UCSD-AML1 (cell line): ENCODE results near the gene MCF2L2.
"Not testable (repeated sequence)": the region's sequence is repeated elsewhere in the genome, so short reads cannot be mapped to it uniquely, and the experiment has no call there.

ENCODE experiments used
- DNase-seq: peaks from one replicate; lab custom pipeline; 2025; ENCODE audit not compliant: unreplicated experiment; lab: John Stamatoyannopoulos, UW

Gene MCF2L2

DNA sequence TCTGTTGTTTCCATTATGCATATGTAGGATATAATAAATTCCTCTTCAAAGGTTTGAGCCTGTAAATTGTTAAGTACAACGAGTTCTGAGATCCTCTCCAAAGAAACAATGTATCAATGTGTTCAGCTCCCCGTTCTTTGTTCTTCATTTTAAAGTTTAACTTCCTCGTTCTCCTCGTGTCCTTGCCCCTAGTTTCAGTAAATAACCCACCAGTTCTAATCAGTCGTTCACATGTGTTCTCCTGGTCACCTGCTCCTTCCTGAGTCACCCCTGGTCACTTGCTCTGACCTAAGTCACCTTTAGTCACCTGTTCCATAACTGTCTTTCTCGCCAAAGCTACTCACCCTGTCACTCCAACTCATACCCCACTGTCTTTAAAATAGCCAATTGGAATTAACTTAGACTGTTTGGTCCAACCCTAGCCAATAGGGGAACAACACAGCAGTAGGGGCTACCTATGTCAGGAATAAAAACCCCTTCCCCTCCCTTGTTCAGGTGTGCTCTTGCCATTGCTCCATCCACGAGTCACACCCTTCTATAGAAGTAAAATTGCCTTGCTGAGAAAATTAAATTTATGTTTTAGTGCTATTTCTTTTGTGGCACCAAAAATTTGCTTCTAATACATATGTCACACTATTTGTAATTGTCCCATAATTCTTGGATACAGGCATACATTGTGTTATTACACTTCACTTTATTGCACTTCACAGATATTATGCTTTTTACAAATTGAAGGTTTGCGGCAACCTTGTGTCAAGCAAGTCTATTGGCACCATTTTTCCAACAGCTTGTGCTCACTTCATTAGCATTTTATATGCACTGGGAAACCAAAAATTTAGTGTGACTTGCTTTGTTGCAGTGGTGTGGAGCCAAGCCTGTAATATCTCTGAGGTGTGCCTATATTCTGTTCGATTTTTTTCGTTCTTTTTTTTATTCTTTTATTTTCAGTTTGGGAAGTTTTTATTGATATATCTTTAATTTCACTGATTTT is 15.3 kb upstream of the MCF2L2 start:
- DNase-seq: no peak

DNA sequence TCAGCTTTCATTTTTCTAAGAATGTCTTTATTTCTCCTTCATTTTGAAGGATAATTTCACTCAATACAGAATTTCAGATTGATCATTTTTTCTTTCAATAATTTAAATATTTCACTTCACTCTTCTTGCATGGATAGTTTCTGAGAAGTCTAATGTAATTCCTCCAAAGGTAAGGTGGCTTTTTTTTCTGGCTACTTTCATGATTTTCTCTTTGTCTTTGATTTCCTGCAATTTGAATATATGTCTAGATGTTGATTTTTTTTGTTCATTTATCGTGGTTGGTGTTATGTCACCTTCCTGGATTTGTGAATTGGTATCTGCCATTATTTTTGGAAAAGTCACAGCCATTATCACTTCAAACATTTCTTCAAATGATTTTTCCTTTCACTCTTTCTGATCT is 14.6 kb upstream of the MCF2L2 start:
- no peak for DNase-seq

DNA sequence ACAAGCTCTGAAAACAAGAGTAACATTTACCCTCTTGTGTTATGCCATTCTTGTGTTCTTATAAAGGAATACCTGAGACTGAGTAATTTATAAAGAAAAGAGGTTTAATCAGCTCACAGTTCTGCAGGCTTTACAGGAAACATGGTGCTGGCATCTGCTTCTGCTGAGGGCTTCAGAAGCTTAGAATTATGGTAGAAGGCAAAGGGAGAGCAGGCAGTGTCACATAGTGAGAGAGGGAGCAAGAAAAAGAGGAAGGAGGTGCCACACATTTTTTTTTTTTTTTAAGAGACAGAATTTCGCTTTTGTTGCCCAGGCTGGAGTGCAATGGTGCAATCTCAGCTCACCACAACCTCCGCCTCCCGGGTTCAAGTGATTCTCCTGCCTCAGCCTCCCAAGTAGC is 12.1 kb upstream of the MCF2L2 start:
- DNase-seq: not testable (repeated sequence)

DNA sequence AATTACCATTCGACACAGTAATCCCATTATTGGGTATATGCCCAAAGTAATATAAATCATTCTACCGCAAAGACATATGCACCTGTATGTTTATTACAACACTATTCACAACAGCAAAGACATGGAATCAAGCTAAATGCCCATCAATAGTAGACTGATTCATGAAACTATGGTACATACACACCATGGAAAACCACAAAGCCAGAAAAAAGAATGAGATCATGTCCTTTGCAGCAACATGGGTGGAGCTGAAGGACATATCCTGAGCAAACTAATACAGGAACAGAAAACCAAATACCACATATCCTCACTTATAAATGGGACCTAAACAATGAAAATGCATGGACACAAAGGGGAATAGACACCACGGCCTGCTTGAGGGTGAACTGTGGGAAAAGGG is 11.1 kb upstream of the MCF2L2 start:
- no peak for DNase-seq

DNA sequence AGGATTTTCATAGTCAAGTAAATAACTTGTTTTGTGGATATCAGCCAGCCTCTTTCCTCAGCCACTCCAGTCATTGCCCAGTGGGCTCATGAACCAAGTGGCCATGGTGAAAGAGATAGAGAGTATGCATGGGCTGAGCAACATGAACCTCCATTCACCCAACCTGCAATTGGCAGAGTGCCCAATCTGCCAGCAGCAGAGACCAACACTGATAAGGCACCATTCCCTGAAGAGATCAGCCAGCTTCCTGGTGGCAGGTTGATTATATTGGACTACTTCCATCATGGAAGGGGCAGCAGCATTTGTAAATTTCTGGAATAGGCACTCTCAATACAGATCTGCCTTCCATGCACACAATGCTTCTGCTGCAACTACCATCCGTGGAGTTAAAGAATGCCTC is 10.3 kb upstream of the MCF2L2 start:
- DNase-seq: no peak

DNA sequence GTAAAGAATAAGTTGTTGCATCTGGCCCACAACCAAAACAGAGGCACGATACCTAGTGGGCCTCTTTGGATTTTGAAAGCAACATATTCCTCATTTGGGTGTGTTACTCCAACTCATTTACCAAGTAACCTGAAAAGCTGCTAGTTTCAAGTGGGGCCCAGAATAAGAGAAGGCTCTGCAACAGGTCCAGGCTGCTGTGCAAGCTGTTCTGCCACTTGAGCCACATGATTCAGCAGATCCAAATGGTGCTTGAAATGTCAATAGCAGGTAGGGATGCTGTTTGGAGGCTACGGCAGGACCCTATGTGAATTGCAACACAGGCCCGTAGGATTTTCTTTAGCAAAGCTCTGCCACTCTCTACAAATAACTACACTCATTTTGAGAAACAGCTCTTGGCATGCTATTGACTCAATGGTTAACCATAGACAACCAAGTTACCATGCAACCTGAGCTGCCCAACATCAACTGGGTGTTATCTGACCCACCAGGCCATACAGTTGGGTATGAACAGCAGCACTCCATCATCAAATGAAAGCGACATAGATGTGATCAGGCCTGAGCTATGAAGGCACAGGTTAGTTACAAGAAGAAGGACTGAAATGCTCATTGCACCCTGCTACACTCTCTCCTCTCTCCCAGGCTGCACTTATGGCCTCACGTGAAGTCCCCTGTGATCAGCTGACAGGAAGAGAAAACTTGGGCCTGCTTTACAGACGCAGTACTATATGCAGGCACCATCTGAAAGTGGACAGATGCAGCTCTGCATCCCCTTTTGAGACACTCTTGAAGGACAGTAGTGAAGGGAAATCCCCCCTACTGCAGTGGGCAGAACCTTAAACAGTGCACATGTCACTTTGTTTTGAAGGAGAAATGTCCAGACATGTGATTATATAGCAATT is 9.5 kb upstream of the MCF2L2 start:
- DNase-seq: no peak

DNA sequence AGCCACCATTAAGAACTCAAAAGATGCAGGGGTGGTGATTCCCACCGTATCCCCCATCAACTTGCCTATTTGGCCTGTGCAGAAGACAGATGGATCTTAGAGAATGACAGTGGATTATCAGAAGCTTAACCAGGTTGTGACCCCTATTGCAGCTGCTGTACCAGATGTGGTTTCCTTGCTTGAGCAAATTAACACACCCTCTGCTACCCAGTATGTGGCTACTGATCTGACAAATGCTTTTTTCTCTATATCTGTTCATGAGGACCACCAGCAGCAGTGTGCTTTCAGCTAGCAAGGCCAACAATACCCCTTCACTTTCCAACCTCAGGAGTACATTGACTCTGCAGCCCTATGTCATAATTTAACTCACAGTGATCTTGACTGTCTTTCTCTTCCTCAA is 8.6 kb upstream of the MCF2L2 start:
- no peak for DNase-seq

DNA sequence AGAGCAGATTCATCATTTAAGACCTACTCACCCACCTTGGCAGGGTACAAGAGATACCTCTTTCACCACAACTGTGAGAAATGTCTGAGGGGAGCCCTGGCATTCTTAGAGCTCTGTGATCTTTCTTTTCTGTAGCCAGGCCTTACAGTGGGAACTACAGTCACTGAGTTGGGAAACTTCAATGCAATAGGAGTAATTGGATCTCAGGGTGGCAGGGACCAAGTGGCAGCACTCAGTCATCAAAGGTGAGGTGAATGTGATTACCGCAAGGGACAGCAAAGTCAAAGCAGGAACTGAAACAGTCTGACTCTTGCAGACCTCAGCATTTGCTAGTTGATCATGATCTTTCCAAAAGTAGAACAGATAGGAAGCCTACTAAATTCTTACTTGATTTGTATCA is 7.2 kb upstream of the MCF2L2 start:
- DNase-seq: no peak

DNA sequence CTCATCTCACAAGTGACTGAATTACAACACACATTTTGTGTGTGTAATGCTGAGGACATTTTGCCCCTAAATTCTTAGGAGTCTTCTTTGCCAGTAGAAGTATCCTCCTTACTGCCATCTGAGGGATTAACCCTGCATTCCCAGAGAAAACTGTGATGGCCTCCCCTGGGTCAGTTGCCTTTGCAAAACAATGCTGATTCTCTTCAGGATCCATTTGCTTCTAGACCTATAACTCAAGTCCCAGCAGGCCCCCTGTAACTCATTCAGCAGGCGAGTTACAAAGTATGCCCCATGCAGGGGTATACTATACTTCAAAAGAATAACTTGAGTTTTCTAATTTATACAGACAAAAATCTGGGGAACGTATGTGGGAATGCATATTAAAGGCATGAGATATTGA is 6.6 kb upstream of the MCF2L2 start:
- DNase-seq: no peak

DNA sequence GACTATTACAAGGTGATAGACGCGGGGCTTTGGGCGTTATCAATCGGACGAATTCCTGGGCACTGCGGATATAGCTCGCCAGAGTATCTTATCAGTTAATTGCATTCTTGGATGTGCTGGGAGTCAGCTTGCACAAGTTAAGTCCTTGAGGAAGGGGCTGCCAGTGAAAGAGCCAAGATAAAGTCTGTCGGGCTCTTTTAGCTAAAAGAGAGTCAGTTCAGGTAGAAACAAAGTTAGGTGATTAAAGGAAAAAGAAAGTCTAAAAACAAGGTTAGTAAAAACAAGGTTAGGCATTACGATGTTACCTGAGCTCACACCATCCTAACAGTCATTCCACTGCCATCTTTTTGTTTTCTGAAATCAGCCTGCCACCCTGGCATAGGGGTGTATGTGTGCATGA is 6.1 kb upstream of the MCF2L2 start:
- DNase-seq: no peak

DNA sequence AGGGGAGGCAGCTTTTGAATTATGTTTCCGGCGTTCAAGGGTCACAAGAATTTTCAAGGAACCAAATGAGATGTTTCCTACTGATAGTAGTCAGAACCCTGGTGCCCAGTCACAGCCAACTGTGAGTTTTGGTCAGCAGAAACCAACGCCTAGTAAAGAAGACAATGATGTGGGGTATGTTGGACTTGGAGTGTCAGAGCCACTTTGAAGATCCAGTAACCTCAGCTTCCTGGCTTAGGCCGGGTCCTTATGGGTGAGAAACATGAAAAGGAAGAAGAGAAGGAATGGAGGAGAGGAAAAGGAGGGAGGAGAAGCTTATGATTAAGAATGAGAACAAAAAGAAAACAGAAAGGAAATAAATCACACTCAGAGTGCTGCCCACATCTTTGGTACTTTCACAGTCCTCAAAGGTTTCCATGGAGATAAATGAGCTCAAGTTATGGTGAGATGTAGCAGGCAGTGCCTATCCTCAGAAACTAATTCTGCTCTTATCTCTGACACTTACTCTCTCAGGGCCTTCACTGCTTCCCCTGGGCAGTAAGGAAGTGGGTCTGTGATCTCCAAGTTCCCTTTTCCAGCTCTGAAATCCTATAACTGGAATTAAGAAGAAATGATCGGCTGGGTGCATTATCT is 2.0 kb upstream of the MCF2L2 start:
- DNase-seq: no peak

DNA sequence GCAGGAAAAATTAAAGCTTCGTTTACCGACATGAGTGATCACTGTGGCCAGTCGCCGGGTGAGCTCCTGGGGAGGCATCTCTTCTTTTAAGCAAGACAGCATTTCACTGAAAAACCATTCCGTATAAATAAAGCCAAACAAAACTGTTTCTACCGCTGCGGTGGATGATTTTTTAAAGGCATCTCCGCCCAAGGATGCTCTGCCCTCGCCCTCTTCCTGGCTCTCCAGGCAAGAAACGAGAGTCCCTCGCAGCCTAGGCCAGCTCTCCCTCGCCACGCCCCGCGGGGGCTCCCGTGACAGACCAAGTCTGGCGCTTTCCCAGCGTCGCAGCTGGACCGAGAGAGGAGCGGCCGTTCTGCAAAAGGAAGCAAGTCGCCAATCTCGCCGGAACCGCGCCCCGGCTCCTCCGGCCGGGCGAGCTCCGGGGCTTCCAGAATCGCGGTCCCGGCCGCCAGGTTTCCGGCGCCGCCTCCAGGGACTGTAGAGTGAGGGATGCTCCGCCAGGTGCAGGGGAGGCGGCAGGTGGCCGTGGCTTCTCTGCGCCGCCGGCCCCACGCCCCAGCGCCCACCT is 458 bp downstream of the MCF2L2 start:
- peak; percentile 41 for DNase-seq

DNA sequence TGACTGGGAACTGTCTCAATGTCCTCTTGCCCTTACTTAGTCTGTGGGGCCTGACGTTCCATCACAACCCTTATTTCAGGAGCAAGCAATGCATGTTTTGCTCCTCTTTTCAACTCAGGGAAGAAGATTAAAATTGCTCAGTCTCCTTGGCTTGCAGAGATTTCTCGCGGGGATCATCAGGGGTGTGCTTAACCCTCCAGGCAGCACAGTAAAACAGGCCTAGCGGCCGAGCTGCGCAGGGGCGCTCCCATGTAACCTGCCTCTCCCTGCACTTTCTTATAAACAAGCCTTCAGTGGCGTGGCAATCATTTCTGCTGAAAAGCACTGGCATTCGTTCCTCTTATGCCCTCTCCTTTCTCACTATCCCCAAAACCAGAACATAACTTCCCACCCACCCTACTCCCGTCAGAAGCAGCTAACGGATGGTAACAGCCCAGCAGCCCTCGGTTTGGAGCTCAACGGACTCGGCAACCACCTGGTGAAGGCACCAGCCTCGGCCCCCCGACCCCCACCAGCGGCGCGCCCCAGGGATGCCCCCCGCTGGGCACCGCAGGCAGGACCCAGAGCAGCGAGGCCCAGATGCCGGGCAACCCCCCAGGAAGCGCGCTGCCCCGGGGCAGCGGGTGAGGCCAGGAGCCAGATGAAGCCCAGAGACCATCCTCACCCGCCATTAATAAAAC is 1.1 kb downstream of the MCF2L2 start:
- no peak for DNase-seq

DNA sequence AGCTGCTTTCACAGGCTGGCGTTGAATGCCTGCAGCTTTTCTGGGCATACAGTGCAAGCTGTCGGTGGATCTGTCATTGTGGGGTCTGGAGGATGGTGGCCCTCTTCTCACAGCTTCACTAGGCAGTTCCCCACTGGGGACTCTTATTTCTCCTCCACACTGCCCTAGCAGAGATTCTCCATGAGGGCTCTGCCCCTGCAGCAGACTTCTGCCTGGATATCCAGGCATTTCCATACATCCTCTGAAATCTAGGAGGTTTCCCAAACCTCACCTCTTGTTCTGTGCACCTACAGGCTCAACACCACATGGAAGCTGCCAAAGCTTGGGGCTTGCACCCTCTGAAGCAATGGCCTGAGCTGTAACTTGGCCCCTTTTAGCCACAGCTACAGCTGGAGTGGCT is 9.6 kb downstream of the MCF2L2 start:
- not testable (repeated sequence) for DNase-seq

DNA sequence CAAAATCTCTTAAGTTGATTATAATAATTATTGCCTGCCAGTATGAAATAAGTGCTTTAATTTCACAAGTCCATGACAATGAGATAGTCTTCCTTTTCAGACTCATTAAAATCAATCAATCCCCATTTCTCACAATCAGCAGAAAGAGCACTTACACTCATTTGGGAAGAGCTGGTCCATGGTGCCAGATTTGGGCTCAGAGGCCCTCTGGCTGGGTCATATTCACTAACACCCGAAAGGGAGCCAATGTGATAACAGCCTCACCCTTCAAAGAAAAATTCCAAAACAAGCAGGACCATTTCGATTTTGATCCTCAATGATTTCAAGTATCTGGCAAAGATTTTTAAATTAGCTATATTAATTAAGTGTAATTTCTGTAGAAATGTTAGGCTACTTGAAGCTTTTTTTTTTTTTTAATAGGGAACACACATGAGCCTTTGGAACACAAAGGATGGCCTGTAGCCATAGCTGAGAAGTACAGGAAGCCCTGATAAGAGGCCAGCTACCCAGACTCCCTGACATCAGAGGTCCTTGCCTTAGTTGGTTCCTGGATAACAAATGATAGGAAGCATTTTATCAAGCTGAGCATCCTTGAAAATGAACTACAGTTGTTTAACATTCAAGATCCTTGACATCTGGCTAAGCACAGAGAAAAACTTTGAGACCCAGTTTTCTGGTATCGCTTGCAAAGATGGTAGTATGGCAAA is 17.1 kb downstream of the MCF2L2 start:
- DNase-seq: no peak

DNA sequence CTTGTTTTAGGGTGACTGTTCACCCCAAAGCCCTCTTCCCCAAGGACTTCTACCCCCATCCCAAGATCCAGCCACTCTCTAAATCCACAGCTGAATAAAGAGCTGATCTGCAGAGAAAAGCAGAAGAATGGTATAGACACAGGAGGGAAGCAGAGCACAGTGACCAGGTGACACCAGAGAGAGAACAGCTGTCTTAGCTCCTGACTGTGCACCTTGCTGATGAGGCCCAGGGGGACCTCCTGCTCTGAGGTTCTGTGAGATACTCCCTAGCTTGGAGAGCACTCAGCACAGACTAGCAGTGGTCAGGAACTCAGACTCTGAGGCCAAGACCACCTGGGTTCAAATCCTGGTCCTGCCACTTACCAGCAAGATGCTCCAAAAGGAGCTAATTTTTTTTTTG is 17.7 kb downstream of the MCF2L2 start:
- no peak for DNase-seq

DNA sequence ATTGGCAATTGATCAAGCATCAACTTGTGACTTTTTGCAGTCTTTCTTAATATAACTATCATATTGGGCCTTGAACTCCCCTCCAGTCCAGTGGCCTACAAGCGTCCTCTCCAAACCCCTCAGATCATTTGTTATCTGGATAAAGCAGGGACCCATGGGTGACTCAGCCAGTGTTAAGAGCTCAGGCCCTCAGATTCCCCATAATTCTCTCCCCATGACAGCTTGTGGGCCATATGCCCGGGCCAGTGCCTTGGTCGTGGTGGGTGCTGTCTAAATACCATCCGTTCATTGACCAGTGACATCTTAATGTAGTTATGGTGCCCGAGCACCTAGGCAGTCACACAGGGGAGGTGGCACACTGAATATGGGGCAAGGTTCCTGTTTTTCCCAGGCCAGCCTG is 18.1 kb downstream of the MCF2L2 start:
- DNase-seq: no peak

DNA sequence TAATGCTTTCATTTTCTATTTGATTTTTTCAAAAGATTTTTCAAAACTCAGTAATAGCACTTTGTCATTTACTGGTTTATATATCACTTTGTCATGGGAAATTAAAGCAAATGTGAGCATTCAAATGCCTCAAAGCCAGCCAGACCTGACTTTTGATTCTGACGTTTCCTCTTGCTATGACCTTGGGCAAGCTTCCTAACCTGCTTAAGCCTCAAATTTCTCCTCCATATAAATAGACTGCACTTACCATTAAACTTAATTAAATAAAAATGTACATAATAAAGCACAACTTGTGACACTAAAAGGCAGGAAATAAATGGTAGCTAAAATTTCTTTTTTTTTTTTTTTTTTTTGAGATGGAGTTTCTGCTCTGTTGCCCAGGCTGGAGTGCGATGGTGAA is 19.2 kb downstream of the MCF2L2 start:
- no peak for DNase-seq

DNA sequence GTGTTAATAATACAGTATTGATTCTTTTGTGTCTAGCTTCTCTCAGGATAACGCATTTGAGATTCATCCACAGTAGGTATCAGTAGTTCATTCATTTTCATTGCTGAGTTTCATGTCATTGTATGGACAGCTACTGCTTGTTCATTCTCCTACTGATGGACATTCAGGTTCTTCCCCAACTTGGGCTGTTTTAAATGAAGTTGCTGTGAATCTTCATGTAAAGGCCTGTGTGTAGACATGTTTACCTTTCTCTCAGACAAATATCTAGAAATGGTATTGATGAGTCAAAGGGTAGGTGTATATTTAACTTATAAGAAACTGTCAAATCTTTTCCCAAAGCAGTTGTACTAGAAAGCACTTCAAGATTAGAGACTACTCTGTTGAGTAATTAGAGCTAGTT is 26.7 kb downstream of the MCF2L2 start:
- no peak for DNase-seq

DNA sequence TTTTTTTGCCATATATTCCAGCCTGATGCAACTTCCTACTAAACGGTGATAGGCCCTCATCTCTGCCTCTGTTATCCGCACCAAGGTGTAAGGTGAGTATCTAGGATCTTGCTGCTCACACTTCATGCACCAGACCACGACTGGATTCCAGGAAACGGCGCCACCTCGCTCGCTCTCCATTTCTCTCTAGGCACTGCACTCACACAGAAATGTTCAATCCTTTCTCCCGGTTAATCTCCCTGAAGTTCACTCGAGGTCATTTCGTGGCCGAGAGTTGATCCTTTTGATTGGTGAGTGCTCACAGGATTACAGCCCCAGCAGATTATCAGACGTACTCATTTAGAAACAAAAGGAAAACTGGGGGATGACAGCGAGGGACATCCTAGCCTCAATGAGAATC is 28.1 kb downstream of the MCF2L2 start:
- no peak for DNase-seq
